ENCODE results near the gene ZCCHC17. TPM values are rescaled to one million over a fixed set of nuclear protein-coding genes. Genes with fewer than 3 reads are reported as not detected.

ZCCHC17 gene
- total RNA-seq, 6 donors from 2014 or later: 4.3 to 19.9 (median 17.8) TPM

DNA sequence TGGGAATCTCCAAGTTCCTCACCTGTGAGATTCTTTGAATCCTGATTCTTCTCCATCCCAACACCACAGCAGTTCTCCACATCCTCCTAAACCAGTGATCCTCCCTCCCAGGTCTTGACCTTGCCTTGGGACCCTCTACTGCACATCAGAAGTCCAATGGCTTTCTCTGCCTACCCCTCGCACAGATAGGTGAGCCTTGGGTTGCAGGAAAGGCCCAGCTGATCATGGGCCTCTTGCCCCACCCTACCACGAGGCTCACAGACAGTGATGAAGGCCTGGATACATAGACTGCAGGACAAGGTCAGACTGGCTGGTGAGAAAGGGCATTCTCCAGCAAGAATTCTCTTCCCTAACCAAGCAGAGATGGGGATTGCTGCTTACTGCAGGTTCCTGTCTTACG lies 75.2 kb downstream of the ZCCHC17 start:
- Histone ChIP-seq H3K4me3 (peak overlapping the region in 1 of 4 donors; percentile 29), H3K4me1 (peaks cover 11 to 29% (median 24%) of the 10 kb centered on the region in 4 donors)
- ATAC-seq (ENCODE audit: low FRiP score in 2 of 2): no peak

DNA sequence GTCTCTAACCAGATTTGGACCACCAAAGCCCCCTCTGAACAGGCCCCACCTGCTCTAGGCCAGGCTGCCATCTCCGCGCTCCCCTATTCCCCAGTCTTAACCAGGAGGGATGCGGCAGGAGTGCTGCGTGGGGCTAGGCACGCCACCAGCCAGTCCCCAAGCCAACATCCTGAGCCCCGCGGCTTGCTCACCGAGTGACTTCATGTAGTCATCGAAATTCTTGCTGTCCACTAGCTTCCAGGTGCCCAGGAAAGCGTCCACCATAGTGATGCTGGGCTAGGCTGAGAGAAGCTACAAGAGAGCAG lies 75.9 kb downstream of the ZCCHC17 start:
- ATAC-seq (ENCODE audit: low FRiP score in 2 of 2) (peak in 1 of 2 donors; percentile 0), DNase-seq (no peak)
- Histone ChIP-seq H3K9me3 (no peaks in the 10 kb centered on the region), H3K4me1 (peaks cover 11 to 29% (median 24%) of the 10 kb centered on the region in 4 donors), H3K36me3 (no peaks in the 10 kb centered on the region), H3K4me3 (peak overlapping the region in 3 of 4 donors; percentile 29 to 46 (median 44)), H3K27ac (peak overlapping the region in 2 of 4 donors; percentile 71), H3K27me3 (no peaks in the 10 kb centered on the region)
- no peak for TF ChIP-seq EP300 (IDR thresholded peaks at IDR 0.05)
- TF ChIP-seq POLR2A (IDR thresholded peaks at IDR 0.05): no peak
- TF ChIP-seq, protein P1, sequence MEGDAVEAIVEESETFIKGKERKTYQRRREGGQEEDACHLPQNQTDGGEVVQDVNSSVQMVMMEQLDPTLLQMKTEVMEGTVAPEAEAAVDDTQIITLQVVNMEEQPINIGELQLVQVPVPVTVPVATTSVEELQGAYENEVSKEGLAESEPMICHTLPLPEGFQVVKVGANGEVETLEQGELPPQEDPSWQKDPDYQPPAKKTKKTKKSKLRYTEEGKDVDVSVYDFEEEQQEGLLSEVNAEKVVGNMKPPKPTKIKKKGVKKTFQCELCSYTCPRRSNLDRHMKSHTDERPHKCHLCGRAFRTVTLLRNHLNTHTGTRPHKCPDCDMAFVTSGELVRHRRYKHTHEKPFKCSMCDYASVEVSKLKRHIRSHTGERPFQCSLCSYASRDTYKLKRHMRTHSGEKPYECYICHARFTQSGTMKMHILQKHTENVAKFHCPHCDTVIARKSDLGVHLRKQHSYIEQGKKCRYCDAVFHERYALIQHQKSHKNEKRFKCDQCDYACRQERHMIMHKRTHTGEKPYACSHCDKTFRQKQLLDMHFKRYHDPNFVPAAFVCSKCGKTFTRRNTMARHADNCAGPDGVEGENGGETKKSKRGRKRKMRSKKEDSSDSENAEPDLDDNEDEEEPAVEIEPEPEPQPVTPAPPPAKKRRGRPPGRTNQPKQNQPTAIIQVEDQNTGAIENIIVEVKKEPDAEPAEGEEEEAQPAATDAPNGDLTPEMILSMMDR (IDR thresholded peaks at IDR 0.05): no peak
- TF ChIP-seq POLR2AphosphoS5 (IDR thresholded peaks at IDR 0.05): no peak
- 54 to 60% methylated on average over 8 to 9 of the region's 10 CpGs for WGBS, 2 donors

More for the DNA sequence above, 75.2 kb downstream of the ZCCHC17 start:
- Histone ChIP-seq H3K36me3 (no peaks in the 10 kb centered on the region), H3K27me3 (no peaks in the 10 kb centered on the region), H3K9me3 (no peaks in the 10 kb centered on the region), H3K27ac (no peak overlapping the region)
- WGBS, 2 donors: 81 to 90% methylated on average over 2 to 3 of the region's 3 CpGs
- TF ChIP-seq POLR2A (IDR thresholded peaks at IDR 0.05): no peak
- no peak for TF ChIP-seq EP300 (IDR thresholded peaks at IDR 0.05)
- no peak for TF ChIP-seq POLR2AphosphoS5 (IDR thresholded peaks at IDR 0.05)
- TF ChIP-seq, protein P1 (IDR thresholded peaks at IDR 0.05): no peak
- DNase-seq: no peak

DNA sequence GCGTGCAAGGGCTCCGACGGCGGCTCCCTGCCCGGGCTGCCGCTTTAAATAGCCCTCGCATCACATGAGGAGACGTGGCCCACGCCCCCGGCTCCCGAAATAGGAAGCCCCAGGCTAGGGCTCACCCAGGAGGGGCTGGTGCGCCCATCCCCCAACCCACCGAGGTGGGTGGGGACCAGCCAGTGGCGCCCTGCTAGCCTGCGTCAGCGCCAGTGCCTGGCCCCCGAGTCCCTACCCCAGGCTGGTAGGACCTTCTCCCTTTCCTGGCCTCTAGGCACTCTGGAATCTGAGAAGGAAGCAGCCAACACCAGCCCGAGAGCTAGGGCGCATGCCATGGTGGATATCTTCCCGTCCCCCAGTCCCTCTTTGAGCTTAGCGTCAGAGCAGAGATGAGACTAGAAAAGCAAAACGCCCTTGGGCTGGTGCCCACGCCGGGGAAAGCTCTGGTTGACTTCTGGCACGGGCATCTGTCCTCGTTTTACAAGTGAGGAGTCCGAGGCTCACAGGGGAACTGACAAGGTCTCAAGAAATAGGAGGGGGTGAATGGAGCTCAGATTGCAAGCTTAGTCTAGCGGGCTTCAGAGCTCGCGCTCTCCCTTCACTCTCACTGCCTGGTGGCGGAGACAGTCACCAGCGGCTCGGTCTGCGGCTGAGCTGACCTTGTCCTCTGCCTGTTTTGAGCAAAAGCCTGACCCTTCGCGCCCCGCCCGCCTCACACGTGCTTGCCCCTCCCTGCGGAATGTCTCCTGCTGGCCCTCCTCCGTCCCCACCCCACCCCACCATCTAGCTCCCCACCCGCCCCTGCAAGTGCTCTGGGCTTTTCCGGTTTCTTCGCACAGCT lies 76.4 kb downstream of the ZCCHC17 start, which contains the start of gene FABP3:
TSS of gene FABP3 (minus strand) at position 21 of the 841 bp plus-strand sequence. CDS start 62 bp downstream, outside the sequence.
- TF ChIP-seq, protein P1 (IDR thresholded peaks at IDR 0.05): peak in 1 of 6 experiments; percentile 23
- TF ChIP-seq POLR2AphosphoS5 (IDR thresholded peaks at IDR 0.05): peak in 1 of 2 donors; percentile 55
- peak in 1 of 4 donors; percentile 60 for TF ChIP-seq POLR2A (IDR thresholded peaks at IDR 0.05)
- TF ChIP-seq EP300 (IDR thresholded peaks at IDR 0.05): no peak
- peak within 1 kb of the TSS; percentile 45 to 80 (median 71) for H3K27ac ChIP-seq
- ATAC-seq (ENCODE audit: low FRiP score in 2 of 2): peak; percentile 76 to 91
- WGBS, 2 donors: 0 to 3% methylated on average over 16 to 32 of the region's 44 CpGs
- H3K27me3 ChIP-seq: no peaks in the 10 kb centered on the region
- no peaks in the 10 kb centered on the region for H3K36me3 ChIP-seq
- peak within 1 kb of the TSS in 3 of 4 donors; percentile 29 to 46 (median 44) for H3K4me3 ChIP-seq
- peaks cover 11 to 28% (median 23%) of the 10 kb centered on the region in 4 donors for H3K4me1 ChIP-seq
- no peaks in the 10 kb centered on the region for H3K9me3 ChIP-seq
- peak; percentile 82 to 91 for DNase-seq

DNA sequence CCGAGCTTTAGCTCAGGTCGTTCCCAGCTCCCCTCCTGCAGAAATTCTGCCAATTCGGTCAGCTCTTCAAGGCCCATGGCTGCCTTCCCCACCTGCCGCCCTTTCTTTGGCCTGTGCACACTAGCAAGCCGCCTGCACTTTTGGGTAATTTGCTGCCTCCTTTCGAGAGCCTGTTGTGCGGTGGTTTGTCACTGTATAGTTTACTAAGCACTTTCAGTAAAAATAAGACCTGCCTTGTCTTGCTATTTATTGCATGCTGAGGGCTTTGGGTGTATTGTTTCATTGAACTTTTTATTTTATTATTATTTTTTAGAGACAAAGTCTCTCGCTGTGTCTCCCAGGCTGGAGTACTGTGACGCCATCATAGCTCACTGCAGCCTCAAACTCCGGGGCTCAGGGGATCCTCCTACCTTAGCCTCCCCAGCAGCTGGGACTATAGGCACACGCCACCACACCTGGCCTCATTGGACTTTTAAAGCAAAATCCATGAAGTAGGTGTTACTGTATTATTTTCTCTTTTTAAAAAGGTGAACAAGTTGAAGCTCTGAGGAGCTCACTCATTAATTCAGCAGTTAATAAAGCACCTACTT lies 77.2 kb downstream of the ZCCHC17 start:
- Histone ChIP-seq H3K9me3 (no peaks in the 10 kb centered on the region), H3K4me3 (peak overlapping the region in 3 of 4 donors; percentile 29 to 46 (median 44)), H3K4me1 (peaks cover 11 to 26% (median 22%) of the 10 kb centered on the region in 4 donors), H3K36me3 (no peaks in the 10 kb centered on the region), H3K27ac (peak overlapping the region in 3 of 4 donors; percentile 45 to 71 (median 71)), H3K27me3 (no peaks in the 10 kb centered on the region)
- 36 to 39% methylated on average over 10 to 11 of the region's 11 CpGs for WGBS, 2 donors
- ATAC-seq (ENCODE audit: low FRiP score in 2 of 2): no peak
- TF ChIP-seq, protein P1 (IDR thresholded peaks at IDR 0.05): no peak
- TF ChIP-seq EP300 (IDR thresholded peaks at IDR 0.05) (no peak), POLR2AphosphoS5 (IDR thresholded peaks at IDR 0.05) (no peak), POLR2A (IDR thresholded peaks at IDR 0.05) (no peak)
- no peak for DNase-seq
